Measurements from ENCODE around the gene BACE2. TPM values are rescaled to one million over a fixed set of nuclear protein-coding genes. Genes with fewer than 3 reads are reported as not detected.

Gene BACE2
- total and polyA plus RNA-seq, 2 donors (not counting 3 experiments of a cell fraction or from before 2014, with no cell fraction given): 113 to 184 TPM

- Histone ChIP-seq H3K36me3 (ENCODE audit: control insufficient read depth in 2 of 2, extremely low read depth in 1 of 2, insufficient read depth in 2 of 2, low read length in 2 of 2) (peaks cover 0 to 2% of the 10 kb centered on the region in 2 experiments), H3K9me3 (replicated peaks; ENCODE audit: control insufficient read depth, insufficient read depth, low read length) (no peaks in the 10 kb centered on the region), H3K4me2 (ENCODE audit: insufficient read depth, low read length) (no peak overlapping the region), H3K9ac (replicated peaks; ENCODE audit: extremely low read depth, insufficient read depth, low read length) (no peak overlapping the region), H3K4me1 (ENCODE audit: control insufficient read depth, extremely low read depth, insufficient read depth, low read length) (no peaks in the 10 kb centered on the region), H3K4me3 (replicated peaks in 1 of 3; ENCODE audit: insufficient read depth in 1 of 3, low read depth in 1 of 3, low read length in 3 of 3) (no peak overlapping the region), H2AFZ (ENCODE audit: low read depth, low read length) (no peak overlapping the region), H3K79me2 (ENCODE audit: control insufficient read depth, insufficient read depth, low read length) (peaks cover 9% of the 10 kb centered on the region), H3K27me3 (ENCODE audit: control insufficient read depth in 2 of 2, insufficient read depth in 2 of 2, low read length in 2 of 2) (no peaks in the 10 kb centered on the region), H3K9me1 (replicated peaks; ENCODE audit: control insufficient read depth, extremely low read depth, insufficient read depth, low read length) (no peaks in the 10 kb centered on the region), H3K27ac (ENCODE audit: insufficient read depth, low read depth, low read length) (no peak overlapping the region), H4K20me1 (replicated peaks; ENCODE audit: control insufficient read depth, extremely low read depth, insufficient read depth, low read length) (no peaks in the 10 kb centered on the region)
- intact Hi-C loops (cut with micrococcal nuclease): no loop called here
- BruUV-seq (replicated peaks): no TSS peak
- FAIRE-seq: no peak
- POLR2A ChIA-PET: no interaction called here
- CTCF ChIA-PET: interaction anchor here (1.7 kb wide), 1 partner anchor 16 kb away, joined by 10 read pairs; no protein-coding TSS in a partner anchor
- no peak for DNase-seq (ENCODE audit: low read depth, low spot score)
- TF ChIP-seq POLR2AphosphoS5 (IDR thresholded peaks at IDR 0.05; ENCODE audit: insufficient read depth, low read depth, low read length) (no peak), MYC (IDR thresholded peaks at IDR 0.05; ENCODE audit: low read depth, low read length) (no peak), JUN (IDR thresholded peaks at IDR 0.05; ENCODE audit: borderline replicate concordance, insufficient read depth, insufficient read length, low read depth) (no peak), FOS (IDR thresholded peaks at IDR 0.05; ENCODE audit: borderline replicate concordance, insufficient read depth, low read length) (no peak), GATA2 (IDR thresholded peaks at IDR 0.05; ENCODE audit: insufficient read depth, insufficient read length, low read depth, low read length) (no peak), CTCF (IDR thresholded peaks at IDR 0.05; ENCODE audit: extremely low read depth in 1 of 2, insufficient read depth in 1 of 2, low read depth in 1 of 2, low read length in 2 of 2) (no peak), POLR2A (IDR thresholded peaks at IDR 0.05; ENCODE audit: low read depth, low read length) (no peak), EZH2 (IDR thresholded peaks at IDR 0.05; ENCODE audit: borderline replicate concordance, low read depth, low read length, severe bottlenecking) (no peak)
- TF ChIP-seq, protein P1, sequence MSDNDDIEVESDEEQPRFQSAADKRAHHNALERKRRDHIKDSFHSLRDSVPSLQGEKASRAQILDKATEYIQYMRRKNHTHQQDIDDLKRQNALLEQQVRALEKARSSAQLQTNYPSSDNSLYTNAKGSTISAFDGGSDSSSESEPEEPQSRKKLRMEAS (IDR thresholded peaks at IDR 0.05; ENCODE audit: insufficient read depth, insufficient read length): no peak
- dilution Hi-C loops (cut with MboI; ENCODE audit: extremely low pct_ligation_motif_present, low sequenced_read_pairs): no loop called here
These were observed 17.8 kb downstream of the BACE2 start for GRCh38 chr21:41185802-41186201.
